GM12801 (cell line): ENCODE results near the gene CBLIF.

Source experiments
- TF ChIP-seq, protein P1 (sequence below): IDR thresholded peaks from one replicate; pipeline ENCODE4 v1.5.1; 2011; ENCODE audit warnings: control low read depth; ENCODE audit not compliant: insufficient read length; ENCODE audit errors: extremely low read depth

CBLIF gene

DNA sequence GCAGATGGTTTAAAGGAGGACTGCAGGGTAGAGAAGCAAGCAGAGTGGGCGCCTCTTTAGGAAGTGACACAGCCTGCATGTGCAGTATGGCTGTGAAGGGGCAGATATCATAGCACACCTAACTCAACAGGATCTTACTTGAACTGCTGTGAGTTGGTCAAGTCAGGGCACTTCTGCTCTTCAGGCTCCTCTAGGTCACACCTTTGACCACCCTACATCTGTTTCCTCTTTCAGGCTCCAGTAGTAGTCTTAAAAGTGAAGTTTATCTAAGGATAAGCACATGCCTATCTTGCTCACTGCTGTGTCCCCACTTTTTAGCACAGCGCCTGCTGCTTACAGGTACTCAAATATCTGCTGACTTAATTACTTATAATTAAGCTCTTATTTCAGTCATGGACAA, 41.2 kb downstream of the CBLIF start:
- TF ChIP-seq, protein P1, sequence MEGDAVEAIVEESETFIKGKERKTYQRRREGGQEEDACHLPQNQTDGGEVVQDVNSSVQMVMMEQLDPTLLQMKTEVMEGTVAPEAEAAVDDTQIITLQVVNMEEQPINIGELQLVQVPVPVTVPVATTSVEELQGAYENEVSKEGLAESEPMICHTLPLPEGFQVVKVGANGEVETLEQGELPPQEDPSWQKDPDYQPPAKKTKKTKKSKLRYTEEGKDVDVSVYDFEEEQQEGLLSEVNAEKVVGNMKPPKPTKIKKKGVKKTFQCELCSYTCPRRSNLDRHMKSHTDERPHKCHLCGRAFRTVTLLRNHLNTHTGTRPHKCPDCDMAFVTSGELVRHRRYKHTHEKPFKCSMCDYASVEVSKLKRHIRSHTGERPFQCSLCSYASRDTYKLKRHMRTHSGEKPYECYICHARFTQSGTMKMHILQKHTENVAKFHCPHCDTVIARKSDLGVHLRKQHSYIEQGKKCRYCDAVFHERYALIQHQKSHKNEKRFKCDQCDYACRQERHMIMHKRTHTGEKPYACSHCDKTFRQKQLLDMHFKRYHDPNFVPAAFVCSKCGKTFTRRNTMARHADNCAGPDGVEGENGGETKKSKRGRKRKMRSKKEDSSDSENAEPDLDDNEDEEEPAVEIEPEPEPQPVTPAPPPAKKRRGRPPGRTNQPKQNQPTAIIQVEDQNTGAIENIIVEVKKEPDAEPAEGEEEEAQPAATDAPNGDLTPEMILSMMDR, result no peak

DNA sequence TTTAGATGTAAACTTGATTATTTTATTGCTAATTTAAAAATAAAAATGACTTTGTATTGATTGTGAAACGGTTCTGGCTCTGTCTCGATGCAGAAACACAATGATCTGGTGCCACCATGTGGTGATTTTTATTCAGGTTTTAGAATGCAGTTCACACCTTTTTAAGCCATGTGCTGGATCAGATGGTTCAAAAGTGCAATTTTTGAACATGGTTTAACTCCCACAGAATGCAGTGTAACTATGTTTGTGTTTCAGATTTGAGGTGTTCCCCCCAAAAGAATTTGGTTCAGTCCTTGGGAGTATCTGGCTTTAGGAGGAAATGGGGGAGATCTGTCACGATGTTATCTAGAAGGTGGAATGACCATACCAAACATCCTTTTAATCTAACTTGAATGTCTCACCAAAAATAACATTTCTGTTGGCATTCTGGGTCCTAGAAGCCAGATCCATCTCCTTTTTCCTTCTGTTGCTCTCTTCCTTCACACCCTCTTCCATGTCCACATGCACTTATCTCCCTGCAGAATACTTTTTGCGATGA, 42.6 kb downstream of the CBLIF start:
- TF ChIP-seq, protein P1, result no peak

DNA sequence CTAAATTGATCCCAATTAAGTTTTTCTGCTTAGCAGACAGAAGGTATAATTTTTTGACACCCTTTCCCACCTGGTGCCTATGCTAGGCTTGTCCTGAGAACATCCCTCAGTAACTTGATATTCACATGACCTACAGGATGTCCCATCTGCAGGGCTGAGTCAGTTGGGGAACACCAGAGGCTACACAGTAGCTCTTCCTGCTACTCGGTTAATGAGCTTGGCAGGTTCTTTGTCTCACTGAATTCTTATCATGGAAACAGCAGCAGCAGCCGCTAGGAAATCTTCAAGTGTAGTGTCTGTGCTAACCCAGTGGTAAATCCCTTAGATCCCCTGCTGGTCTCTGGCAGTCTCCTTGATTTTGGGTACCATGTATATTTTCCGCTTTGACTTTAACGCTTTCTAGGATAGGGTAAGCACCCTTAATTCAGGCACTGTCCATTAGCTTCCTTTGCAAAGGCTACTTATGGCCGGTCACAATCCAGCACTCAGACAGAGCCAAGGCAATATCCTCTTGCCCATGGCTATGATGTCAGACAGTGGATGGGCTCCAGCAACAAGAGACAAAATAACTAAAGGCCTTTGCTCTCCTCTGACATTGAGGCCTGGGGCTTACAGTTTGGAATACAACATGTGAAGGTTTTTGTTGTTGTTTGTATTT, 43.2 kb downstream of the CBLIF start:
- TF ChIP-seq, protein P1, result no peak

DNA sequence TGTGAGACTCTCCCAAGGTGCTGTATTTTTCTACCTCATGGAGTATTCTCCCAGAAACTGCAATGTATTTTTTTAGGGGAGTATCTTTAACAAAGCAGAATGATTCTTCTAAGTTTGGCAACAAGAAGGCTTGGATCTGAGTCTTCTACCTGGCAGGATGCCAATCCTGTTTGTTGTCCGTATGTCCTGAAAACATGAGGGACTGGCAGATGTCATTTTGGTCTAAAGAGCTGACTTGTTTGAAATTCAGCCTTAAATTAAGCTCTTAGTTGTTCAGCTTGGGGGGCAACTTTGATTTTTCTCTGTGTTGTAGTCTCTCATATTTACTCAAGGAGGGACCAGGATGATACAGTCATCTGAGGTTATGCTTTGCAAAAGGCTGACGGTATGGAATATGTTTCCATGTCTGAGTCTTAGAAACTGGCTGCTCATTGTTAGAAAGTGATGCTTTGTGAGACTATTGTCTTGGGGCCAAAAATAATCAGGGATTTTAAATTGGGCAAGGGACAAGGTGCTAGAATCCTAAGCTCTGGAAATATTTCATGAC, 44.1 kb downstream of the CBLIF start:
- TF ChIP-seq, protein P1, result no peak

DNA sequence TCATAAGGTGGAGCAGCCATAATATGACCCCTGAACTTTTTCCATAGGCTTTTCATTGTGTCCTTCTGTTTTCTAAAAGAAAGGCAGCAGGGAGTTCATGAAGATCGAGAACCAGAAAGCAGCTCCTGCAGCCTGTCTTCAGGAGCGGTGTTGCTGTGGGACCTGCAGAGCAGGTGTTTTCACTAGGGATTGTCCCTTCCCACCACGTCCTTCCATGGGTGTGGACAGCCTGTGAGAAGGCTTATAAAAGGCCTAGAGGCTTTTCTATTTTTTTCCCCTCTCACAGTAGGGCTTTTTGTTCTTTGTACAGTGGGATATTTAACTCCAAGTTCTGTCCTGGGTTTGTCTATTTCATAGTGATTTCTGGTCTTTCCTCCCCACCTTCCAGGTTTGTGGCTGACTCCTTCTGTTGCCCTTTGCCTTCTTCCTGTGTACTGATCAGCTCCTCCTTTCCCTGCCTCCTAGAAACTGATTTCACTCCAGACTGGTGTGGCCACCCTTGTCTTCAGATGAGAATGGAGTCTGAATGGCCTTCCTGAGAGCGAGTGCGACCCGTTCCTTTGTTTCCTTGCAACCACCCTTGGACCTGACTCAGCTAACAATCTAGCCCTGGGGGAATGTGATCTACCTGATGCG, 44.8 kb downstream of the CBLIF start:
- TF ChIP-seq, protein P1, result no peak

DNA sequence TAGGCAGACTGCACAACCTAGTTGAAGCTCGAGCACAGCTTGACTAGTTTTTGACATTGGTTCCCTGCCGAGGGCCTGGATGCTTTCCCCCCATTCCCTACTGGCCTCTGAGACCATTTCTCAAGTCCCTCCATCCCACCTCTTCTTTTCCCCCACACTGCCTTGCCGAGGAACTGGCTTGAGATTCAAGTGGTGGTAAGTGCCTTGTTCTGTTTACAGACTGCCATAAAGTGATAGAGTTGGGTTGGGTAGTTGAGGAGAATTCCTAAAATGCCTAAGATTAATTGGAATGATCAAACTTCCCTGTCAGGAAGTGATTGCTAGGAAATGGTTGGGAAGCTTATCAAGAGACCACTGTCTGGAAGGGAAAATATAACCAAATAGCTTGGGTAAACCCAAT, 50.9 kb downstream of the CBLIF start:
- TF ChIP-seq, protein P1, result no peak

DNA sequence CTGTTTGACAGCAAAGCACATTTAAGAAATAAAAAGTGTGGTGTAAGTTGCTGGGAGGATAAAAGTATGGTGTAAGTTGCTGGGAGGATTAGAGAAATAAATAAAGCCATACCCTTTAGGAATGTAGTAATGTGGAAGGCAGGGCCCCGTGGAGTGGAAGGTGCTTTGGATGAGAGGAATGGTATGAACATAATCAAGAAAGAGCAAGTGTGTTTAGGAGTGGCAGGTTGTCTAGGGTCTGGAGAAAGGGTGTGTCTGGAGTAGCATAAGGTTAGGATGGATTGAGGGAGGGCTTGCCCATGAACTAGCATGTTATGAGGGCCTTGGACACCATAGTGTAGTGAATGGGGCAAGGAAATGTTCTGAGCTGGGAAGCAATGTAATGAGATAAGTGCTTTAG, 52.8 kb downstream of the CBLIF start:
- TF ChIP-seq, protein P1, result no peak
